ENCODE results near the gene EFHD1. TPM values are rescaled to one million over a fixed set of nuclear protein-coding genes. Genes with fewer than 3 reads are reported as not detected.

EFHD1 gene
- total and polyA plus RNA-seq, 2 of the 13 experiments (the other 11 are each of a cell fraction or from before 2014, with no cell fraction given): 0.09 TPM; not detected in 1

DNA sequence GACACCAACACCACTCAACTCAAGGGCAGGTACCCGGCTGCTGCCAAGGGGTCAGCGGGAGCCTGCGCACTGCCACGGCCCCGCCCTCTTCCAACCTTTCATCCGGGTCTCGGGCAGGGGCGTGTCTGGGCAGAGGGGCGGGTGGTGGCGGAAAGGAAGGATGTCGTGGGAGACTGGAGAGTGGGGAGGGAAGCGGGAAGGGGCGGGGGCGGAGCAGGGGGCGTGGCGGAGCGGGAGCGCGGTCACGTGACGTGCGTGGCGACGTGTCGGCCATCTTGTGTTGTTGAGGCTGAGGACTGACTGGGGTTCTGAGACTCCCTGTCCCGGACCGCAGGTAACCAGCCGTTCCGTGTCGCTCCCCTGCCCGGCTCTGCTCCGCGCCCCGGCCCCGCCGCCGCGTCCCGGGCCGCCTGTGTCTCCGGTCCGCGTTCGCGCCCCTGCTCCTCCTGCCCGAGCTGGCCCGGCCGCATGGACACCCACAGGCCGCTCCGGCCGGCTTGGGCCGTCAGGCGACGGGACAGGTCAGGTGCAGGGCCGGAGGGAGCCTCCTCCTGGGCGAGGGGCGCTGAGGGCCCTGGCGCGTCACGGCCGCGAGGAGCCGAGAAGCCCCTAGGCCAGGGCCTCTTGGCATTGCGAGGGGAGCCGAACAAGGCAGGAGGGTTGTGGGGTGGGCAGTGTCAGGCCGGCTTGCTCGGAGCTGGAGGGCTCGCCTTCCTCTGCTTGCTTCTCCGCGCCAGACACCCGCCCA is 63.8 kb downstream of the EFHD1 start, which contains the start of gene GIGYF2 (continued):
- TF ChIP-seq ZNF557 (CRISPR knock-in tag; IDR thresholded peaks at IDR 0.05) (no peak), ZNF776 (CRISPR knock-in tag; IDR thresholded peaks at IDR 0.05) (peak; percentile 97), FOXJ3 (CRISPR knock-in tag; IDR thresholded peaks at IDR 0.05; ENCODE audit: borderline replicate concordance) (no peak), ZNF333 (CRISPR knock-in tag; IDR thresholded peaks at IDR 0.05; ENCODE audit: borderline replicate concordance) (peak; percentile 99; the same call in 1 of the 2 replicates), ZNF788 (CRISPR knock-in tag; IDR thresholded peaks at IDR 0.05; ENCODE audit: borderline replicate concordance) (peak; percentile 79; the same call in 1 of the 2 replicates), ZNF468 (CRISPR knock-in tag; IDR thresholded peaks at IDR 0.05) (peak; percentile 88; the same call in 1 of the 2 replicates), ZNF17 (CRISPR knock-in tag; IDR thresholded peaks at IDR 0.05) (no peak), ZNF737 (CRISPR knock-in tag; IDR thresholded peaks at IDR 0.05; ENCODE audit: borderline replicate concordance) (0 out of 2 replicates have a peak, but pooled peaks have one; percentile 93), FOXM1 (CRISPR knock-in tag; IDR thresholded peaks at IDR 0.05) (no peak; the same call in 1 of the 2 replicates), PHF5A (CRISPR knock-in tag; IDR thresholded peaks at IDR 0.05; ENCODE audit: low read depth, unreplicated experiment) (peak; percentile 75), KMT2A (CRISPR knock-in tag; IDR thresholded peaks at IDR 0.05) (peak; percentile 85), HNRNPH1 (optimal IDR thresholded peaks at IDR 0.05; ENCODE audit: low read depth, low read length) (no peak), PHF8 (CRISPR knock-in tag; IDR thresholded peaks at IDR 0.05) (peak; percentile 96), FOXP1 (IDR thresholded peaks at IDR 0.05) (no peak), FOXP1 (CRISPR knock-in tag; IDR thresholded peaks at IDR 0.05) (no peak), GPN1 (CRISPR knock-in tag; IDR thresholded peaks at IDR 0.05; ENCODE audit: borderline replicate concordance) (peak; percentile 31; the same call in 1 of the 2 replicates), REL (CRISPR knock-in tag; conservative IDR thresholded peaks at IDR 0.05) (peak; percentile 74; the same call in 1 of the 2 replicates)
- TF ChIP-seq, protein P1, sequence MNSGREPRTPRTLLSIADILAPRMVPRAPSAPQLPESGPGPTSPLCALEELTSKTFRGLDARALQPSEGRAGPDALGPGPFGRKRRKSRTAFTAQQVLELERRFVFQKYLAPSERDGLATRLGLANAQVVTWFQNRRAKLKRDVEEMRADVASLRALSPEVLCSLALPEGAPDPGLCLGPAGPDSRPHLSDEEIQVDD (CRISPR knock-in tag; IDR thresholded peaks at IDR 0.05; ENCODE audit: borderline replicate concordance): peak; percentile 32; the same call in 1 of the 2 replicates
- TF ChIP-seq, protein P2, sequence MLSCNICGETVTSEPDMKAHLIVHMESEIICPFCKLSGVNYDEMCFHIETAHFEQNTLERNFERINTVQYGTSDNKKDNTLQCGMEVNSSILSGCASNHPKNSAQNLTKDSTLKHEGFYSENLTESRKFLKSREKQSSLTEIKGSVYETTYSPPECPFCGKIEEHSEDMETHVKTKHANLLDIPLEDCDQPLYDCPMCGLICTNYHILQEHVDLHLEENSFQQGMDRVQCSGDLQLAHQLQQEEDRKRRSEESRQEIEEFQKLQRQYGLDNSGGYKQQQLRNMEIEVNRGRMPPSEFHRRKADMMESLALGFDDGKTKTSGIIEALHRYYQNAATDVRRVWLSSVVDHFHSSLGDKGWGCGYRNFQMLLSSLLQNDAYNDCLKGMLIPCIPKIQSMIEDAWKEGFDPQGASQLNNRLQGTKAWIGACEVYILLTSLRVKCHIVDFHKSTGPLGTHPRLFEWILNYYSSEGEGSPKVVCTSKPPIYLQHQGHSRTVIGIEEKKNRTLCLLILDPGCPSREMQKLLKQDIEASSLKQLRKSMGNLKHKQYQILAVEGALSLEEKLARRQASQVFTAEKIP (CRISPR knock-in tag; IDR thresholded peaks at IDR 0.05; ENCODE audit: borderline replicate concordance): no peak
- TF ChIP-seq, protein P3, sequence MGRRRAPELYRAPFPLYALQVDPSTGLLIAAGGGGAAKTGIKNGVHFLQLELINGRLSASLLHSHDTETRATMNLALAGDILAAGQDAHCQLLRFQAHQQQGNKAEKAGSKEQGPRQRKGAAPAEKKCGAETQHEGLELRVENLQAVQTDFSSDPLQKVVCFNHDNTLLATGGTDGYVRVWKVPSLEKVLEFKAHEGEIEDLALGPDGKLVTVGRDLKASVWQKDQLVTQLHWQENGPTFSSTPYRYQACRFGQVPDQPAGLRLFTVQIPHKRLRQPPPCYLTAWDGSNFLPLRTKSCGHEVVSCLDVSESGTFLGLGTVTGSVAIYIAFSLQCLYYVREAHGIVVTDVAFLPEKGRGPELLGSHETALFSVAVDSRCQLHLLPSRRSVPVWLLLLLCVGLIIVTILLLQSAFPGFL (CRISPR knock-in tag; IDR thresholded peaks at IDR 0.05): no peak
- TF ChIP-seq, protein P4, sequence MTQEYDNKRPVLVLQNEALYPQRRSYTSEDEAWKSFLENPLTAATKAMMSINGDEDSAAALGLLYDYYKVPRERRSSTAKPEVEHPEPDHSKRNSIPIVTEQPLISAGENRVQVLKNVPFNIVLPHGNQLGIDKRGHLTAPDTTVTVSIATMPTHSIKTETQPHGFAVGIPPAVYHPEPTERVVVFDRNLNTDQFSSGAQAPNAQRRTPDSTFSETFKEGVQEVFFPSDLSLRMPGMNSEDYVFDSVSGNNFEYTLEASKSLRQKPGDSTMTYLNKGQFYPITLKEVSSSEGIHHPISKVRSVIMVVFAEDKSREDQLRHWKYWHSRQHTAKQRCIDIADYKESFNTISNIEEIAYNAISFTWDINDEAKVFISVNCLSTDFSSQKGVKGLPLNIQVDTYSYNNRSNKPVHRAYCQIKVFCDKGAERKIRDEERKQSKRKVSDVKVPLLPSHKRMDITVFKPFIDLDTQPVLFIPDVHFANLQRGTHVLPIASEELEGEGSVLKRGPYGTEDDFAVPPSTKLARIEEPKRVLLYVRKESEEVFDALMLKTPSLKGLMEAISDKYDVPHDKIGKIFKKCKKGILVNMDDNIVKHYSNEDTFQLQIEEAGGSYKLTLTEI (CRISPR knock-in tag; conservative IDR thresholded peaks at IDR 0.05): no peak
- TF ChIP-seq, protein P5, sequence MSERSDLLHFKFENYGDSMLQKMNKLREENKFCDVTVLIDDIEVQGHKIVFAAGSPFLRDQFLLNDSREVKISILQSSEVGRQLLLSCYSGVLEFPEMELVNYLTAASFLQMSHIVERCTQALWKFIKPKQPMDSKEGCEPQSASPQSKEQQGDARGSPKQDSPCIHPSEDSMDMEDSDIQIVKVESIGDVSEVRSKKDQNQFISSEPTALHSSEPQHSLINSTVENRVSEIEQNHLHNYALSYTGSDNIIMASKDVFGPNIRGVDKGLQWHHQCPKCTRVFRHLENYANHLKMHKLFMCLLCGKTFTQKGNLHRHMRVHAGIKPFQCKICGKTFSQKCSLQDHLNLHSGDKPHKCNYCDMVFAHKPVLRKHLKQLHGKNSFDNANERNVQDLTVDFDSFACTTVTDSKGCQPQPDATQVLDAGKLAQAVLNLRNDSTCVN (CRISPR knock-in tag; IDR thresholded peaks at IDR 0.05; ENCODE audit: borderline replicate concordance): no peak

All from HepG2 (cell line).